IPS-18c (cell line): Measurements from ENCODE around the gene NCLN.
"Not testable (repeated sequence)": the region's sequence is repeated elsewhere in the genome, so short reads cannot be mapped to it uniquely, and the experiment has no call there.

Experiments
- H3K4me3 ChIP-seq: 2 replicates; pipeline ENCODE4 v1.7.0; 2013; ENCODE audit warnings: low read depth, mild to moderate bottlenecking, low read length, moderate library complexity; ENCODE audit not compliant: insufficient read depth
- H3K9me3 ChIP-seq: one replicate; pipeline ENCODE4 v1.6.1; 2013; ENCODE audit warnings: mild to moderate bottlenecking, low read length, moderate library complexity; ENCODE audit not compliant: control insufficient read depth, insufficient read depth

Gene NCLN

GRCh38 chr19:3190470-3190770 is 4.7 kb downstream of the NCLN start:
- no peaks in the 10 kb centered on the region for H3K9me3 ChIP-seq
- no peak overlapping the region for H3K4me3 ChIP-seq

- H3K4me3 ChIP-seq: no peak overlapping the region
- H3K9me3 ChIP-seq: no peaks in the 10 kb centered on the region
Measured at GRCh38 chr19:3190921-3191805, 5.4 kb downstream of the NCLN start.

GRCh38 chr19:3191806-3192104 is 6.0 kb downstream of the NCLN start:
- not testable (repeated sequence) for H3K4me3 ChIP-seq, H3K9me3 ChIP-seq

- no peaks in the 10 kb centered on the region for H3K9me3 ChIP-seq
- H3K4me3 ChIP-seq: no peak overlapping the region
Measured at GRCh38 chr19:3192228-3192635, 6.5 kb downstream of the NCLN start.

- Histone ChIP-seq H3K4me3 (no peak overlapping the region), H3K9me3 (no peaks in the 10 kb centered on the region)
Measured at GRCh38 chr19:3192684-3193083, 7.0 kb downstream of the NCLN start.

- Histone ChIP-seq H3K4me3 (no peak overlapping the region), H3K9me3 (no peaks in the 10 kb centered on the region)
Measured at GRCh38 chr19:3193256-3194105, 7.8 kb downstream of the NCLN start.

GRCh38 chr19:3194106-3195087 is 8.7 kb downstream of the NCLN start:
- no peaks in the 10 kb centered on the region for H3K9me3 ChIP-seq
- no peak overlapping the region for H3K4me3 ChIP-seq

GRCh38 chr19:3196064-3196932 is 10.6 kb downstream of the NCLN start:
- H3K9me3 ChIP-seq: no peaks in the 10 kb centered on the region
- H3K4me3 ChIP-seq: no peak overlapping the region

- no peak overlapping the region for H3K4me3 ChIP-seq
- no peaks in the 10 kb centered on the region for H3K9me3 ChIP-seq
Measured at GRCh38 chr19:3196933-3197205, 11.1 kb downstream of the NCLN start.

GRCh38 chr19:3198901-3199700 is 13.4 kb downstream of the NCLN start:
- no peaks in the 10 kb centered on the region for H3K9me3 ChIP-seq
- H3K4me3 ChIP-seq: no peak overlapping the region

- Histone ChIP-seq H3K9me3 (no peaks in the 10 kb centered on the region), H3K4me3 (no peak overlapping the region)
Measured at GRCh38 chr19:3201072-3201700, 15.5 kb downstream of the NCLN start.

GRCh38 chr19:3201911-3202310 is 16.2 kb downstream of the NCLN start:
- H3K4me3 ChIP-seq: no peak overlapping the region
- H3K9me3 ChIP-seq: no peaks in the 10 kb centered on the region

GRCh38 chr19:3202346-3202745 is 16.6 kb downstream of the NCLN start:
- Histone ChIP-seq H3K4me3 (no peak overlapping the region), H3K9me3 (no peaks in the 10 kb centered on the region)

GRCh38 chr19:3202895-3203294 is 17.2 kb downstream of the NCLN start:
- not testable (repeated sequence) for H3K4me3 ChIP-seq, H3K9me3 ChIP-seq

GRCh38 chr19:3203805-3204645 is 18.3 kb downstream of the NCLN start:
- no peak overlapping the region for H3K4me3 ChIP-seq
- no peaks in the 10 kb centered on the region for H3K9me3 ChIP-seq
